Panc1 (cell line): Measurements from ENCODE around the gene UPK1B. TPM values are rescaled to one million over a fixed set of nuclear protein-coding genes. Genes with fewer than 3 reads are reported as not detected.

Source experiments
- ATAC-seq: fragments of 200-7000 bp; cut with Tn5 transposase; 2 replicates; pipeline ENCODE4 v1.9.1; 2020; ENCODE audit warnings: mild to moderate bottlenecking, moderate library complexity
- BruUV-seq: library from RNA; stranded (reverse); fragments of 400-500 nt; replicated peaks from 2 replicates; lab custom pipeline; 2021; lab: Mats Ljungman, UMichigan
- CTCF ChIA-PET: fragments of 300-600 bp; sonication (Branson Sonifier 250); formaldehyde crosslinking; loops from one replicate; lab custom pipeline; 2022; ENCODE audit warnings: antibody characterized with exemption; lab: Charles Lee
- POLR2A ChIA-PET: fragments of 300-600 bp; sonication (Branson Sonifier 250); formaldehyde crosslinking; loops from one replicate; lab custom pipeline; 2022; ENCODE audit warnings: antibody characterized with exemption; lab: Charles Lee
- DNase-seq: peaks from one replicate; pipeline ENCODE4 v3.0.0-alpha.2; 2010; ENCODE audit warnings: low read depth, low spot score
- H3K27ac ChIP-seq: 2 replicates; pipeline ENCODE4 v1.5.1; 2011; ENCODE audit warnings: mild to moderate bottlenecking, low read length, inconsistent platforms
- H3K27me3 ChIP-seq: fragments of 200-500 bp; sonication (Bioruptor generic); 2 replicates; pipeline ENCODE4 v1.6.0; 2014; ENCODE audit warnings: low read length, inconsistent platforms; ENCODE audit not compliant: control insufficient read depth, insufficient read depth
- H3K36me3 ChIP-seq: fragments of 200-500 bp; sonication (Bioruptor generic); 2 replicates; pipeline ENCODE4 v1.5.1; 2014; ENCODE audit warnings: inconsistent platforms, mild to moderate bottlenecking, low read length, moderate library complexity; ENCODE audit not compliant: control insufficient read depth, insufficient read depth
- H3K4me1 ChIP-seq: 2 replicates; pipeline ENCODE4 v1.5.1; 2011; ENCODE audit warnings: inconsistent platforms, mild to moderate bottlenecking, low read length, moderate library complexity; ENCODE audit not compliant: control insufficient read depth, insufficient read depth
- H3K4me3 ChIP-seq, 2 experiments: 2 replicates each; pipeline ENCODE4 v1.5.1; 2011 to 2012; ENCODE audit warnings: low read depth in 2 of 2, low read length in 2 of 2, mild to moderate bottlenecking in 2 of 2, inconsistent platforms in 1 of 2, moderate library complexity in 1 of 2
- H3K9me3 ChIP-seq: fragments of 200-500 bp; sonication (Bioruptor generic); 2 replicates; pipeline ENCODE4 v1.5.1; 2014; ENCODE audit warnings: low read depth, mild to moderate bottlenecking, inconsistent platforms, low read length, moderate library complexity; ENCODE audit not compliant: control insufficient read depth, insufficient read depth
- POLR2AphosphoS5 ChIP-seq: IDR thresholded peaks from 2 replicates; pipeline ENCODE4 v1.6.1; 2012; ENCODE audit warnings: mild to moderate bottlenecking, low read depth, low read length, moderate library complexity
- REST ChIP-seq, 2 experiments: IDR thresholded peaks; 2 replicates each; pipeline ENCODE4 v1.6.1; 2011 to 2012; ENCODE audit warnings: low read depth in 2 of 2, control low read depth in 1 of 2, low read length in 1 of 2, mild to moderate bottlenecking in 1 of 2, moderate library complexity in 1 of 2; ENCODE audit not compliant: insufficient read depth in 1 of 2
- SIN3A ChIP-seq: IDR thresholded peaks from 2 replicates; pipeline ENCODE4 v1.6.1; 2012; ENCODE audit warnings: low read depth, mild to moderate bottlenecking, low read length, moderate library complexity, borderline replicate concordance; ENCODE audit not compliant: insufficient read depth
- TCF7L2 ChIP-seq: IDR thresholded peaks from 2 replicates; pipeline ENCODE4 v1.6.1; 2011; ENCODE audit warnings: mild to moderate bottlenecking, low read depth, low read length, inconsistent platforms
- in situ Hi-C: cut with HindIII; loops from 2 replicates; pipeline ENCODE4 v1.10.0; 2016; ENCODE audit warnings: low sequenced_read_pairs, low pct_unique_long_range_greater_than_20kb
- intact Hi-C: fragments of 100-400 bp; cut with micrococcal nuclease; formaldehyde crosslinking; loops from one replicate; pipeline ENCODE4 v1.10.0; 2022; ENCODE audit not compliant: unreplicated experiment
- total RNA-seq: library from RNA; stranded (reverse); gene quantifications from one replicate; pipeline ENCODE4 v1.2.1, GENCODE V29; 2021; ENCODE audit not compliant: unreplicated experiment
- TF ChIP-seq, protein P1 (sequence below): fragments of 450-650 bp; IDR thresholded peaks from 2 replicates; pipeline ENCODE4 v1.5.1; 2017; ENCODE audit warnings: mild to moderate bottlenecking

The UPK1B gene
- total RNA-seq, 1 experiment from 2014 or later: 4.4 TPM

GRCh38 chr3:119211193-119211592 is 37.8 kb downstream of the UPK1B start:
- in situ Hi-C loops (no loop called here), intact Hi-C loops (no loop called here)
- TF ChIP-seq, protein P1, sequence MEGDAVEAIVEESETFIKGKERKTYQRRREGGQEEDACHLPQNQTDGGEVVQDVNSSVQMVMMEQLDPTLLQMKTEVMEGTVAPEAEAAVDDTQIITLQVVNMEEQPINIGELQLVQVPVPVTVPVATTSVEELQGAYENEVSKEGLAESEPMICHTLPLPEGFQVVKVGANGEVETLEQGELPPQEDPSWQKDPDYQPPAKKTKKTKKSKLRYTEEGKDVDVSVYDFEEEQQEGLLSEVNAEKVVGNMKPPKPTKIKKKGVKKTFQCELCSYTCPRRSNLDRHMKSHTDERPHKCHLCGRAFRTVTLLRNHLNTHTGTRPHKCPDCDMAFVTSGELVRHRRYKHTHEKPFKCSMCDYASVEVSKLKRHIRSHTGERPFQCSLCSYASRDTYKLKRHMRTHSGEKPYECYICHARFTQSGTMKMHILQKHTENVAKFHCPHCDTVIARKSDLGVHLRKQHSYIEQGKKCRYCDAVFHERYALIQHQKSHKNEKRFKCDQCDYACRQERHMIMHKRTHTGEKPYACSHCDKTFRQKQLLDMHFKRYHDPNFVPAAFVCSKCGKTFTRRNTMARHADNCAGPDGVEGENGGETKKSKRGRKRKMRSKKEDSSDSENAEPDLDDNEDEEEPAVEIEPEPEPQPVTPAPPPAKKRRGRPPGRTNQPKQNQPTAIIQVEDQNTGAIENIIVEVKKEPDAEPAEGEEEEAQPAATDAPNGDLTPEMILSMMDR: no peak
- no peak for TF ChIP-seq TCF7L2
- TF ChIP-seq REST (IDR thresholded peaks at IDR 0.05; ENCODE audit: insufficient read depth in 1 of 2, low read depth in 2 of 2, low read length in 1 of 2): no peak
- peaks cover 10% of the 10 kb centered on the region; the same call in 1 of the 2 replicates for H3K36me3 ChIP-seq
- H3K9me3 ChIP-seq: no peaks in the 10 kb centered on the region
- H3K27ac ChIP-seq: no peak overlapping the region
- no peak for DNase-seq
- POLR2A ChIA-PET: no interaction called here
- H3K4me3 ChIP-seq: no peak overlapping the region
- H3K27me3 ChIP-seq: no peaks in the 10 kb centered on the region
- H3K4me1 ChIP-seq: no peaks in the 10 kb centered on the region
- CTCF ChIA-PET: interaction anchor here (0.6 kb wide), 1 partner anchor 31 kb away, joined by 8 read pairs; no protein-coding TSS in a partner anchor
- ATAC-seq: no peak
- no TSS peak for BruUV-seq

DNA sequence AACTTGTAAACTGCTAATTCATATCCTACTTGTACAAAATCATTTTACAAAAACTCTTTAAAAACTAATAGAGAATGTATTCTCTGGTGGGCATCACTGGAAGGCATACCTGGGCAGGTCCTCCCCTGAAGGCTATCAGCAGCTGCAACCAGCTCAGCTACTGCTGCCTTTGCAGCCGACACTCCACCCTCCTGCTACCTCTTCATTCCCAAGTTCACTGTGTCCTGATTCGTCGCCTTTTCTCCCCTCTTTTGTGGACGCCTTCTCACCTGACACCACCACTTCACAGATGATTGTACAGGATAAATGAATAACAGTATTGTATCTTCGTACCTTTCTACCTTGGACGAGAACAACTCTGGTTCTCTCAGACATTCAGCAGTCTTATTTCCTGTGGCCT is 38.4 kb downstream of the UPK1B start:
- intact Hi-C loops (no loop called here), in situ Hi-C loops (no loop called here)
- Histone ChIP-seq H3K27me3 (no peaks in the 10 kb centered on the region), H3K27ac (no peak overlapping the region), H3K9me3 (no peaks in the 10 kb centered on the region), H3K36me3 (peaks cover 10% of the 10 kb centered on the region; the same call in 1 of the 2 replicates), H3K4me3 (no peak overlapping the region), H3K4me1 (no peaks in the 10 kb centered on the region)
- CTCF ChIA-PET: no interaction called here
- DNase-seq (no peak), ATAC-seq (no peak)
- POLR2A ChIA-PET: no interaction called here
- TSS peak; percentile 54 for BruUV-seq
- TF ChIP-seq SIN3A: no peak
- TF ChIP-seq REST (IDR thresholded peaks at IDR 0.05; ENCODE audit: insufficient read depth in 1 of 2, low read depth in 2 of 2, low read length in 1 of 2): no peak
- TF ChIP-seq TCF7L2: no peak
- TF ChIP-seq, protein P1: no peak
- no peak for TF ChIP-seq POLR2AphosphoS5
